Raji (cell line): Measurements from ENCODE around the gene PPP1R7.
A peak's percentile ranks its signal among the peaks of the same experiment; 100 is the strongest.

Experiments used
- POLR2A ChIP-seq: IDR thresholded peaks from 2 replicates; pipeline ENCODE4 v1.6.1; 2011; ENCODE audit warnings: low read depth, low read length, control low read depth; ENCODE audit not compliant: insufficient read depth

Gene PPP1R7

GRCh38 chr2:241146286-241146685 is 4.0 kb upstream of the PPP1R7 start:
- no peak for TF ChIP-seq POLR2A

- TF ChIP-seq POLR2A: no peak
Measured at GRCh38 chr2:241147336-241147735, 2.9 kb upstream of the PPP1R7 start.

GRCh38 chr2:241148239-241148638 is 2.0 kb upstream of the PPP1R7 start:
- TF ChIP-seq POLR2A: no peak

- TF ChIP-seq POLR2A: peak; percentile 56
Measured at GRCh38 chr2:241148891-241149674, 1.2 kb upstream of the PPP1R7 start, which contains the start of gene PASK. TSS of gene PASK (minus strand) at chr2:241149472. CDS start at chr2:241143032, 6,440 bp downstream.

GRCh38 chr2:241149675-241149924 is 667 bp upstream of the PPP1R7 start:
- no peak; the same call in 1 of the 2 replicates for TF ChIP-seq POLR2A

GRCh38 chr2:241150660-241151530 is 628 bp downstream of the PPP1R7 start:
- no peak for TF ChIP-seq POLR2A

GRCh38 chr2:241151934-241152660 is 1.8 kb downstream of the PPP1R7 start:
- no peak for TF ChIP-seq POLR2A

GRCh38 chr2:241153616-241154015 is 3.3 kb downstream of the PPP1R7 start:
- no peak for TF ChIP-seq POLR2A

- no peak for TF ChIP-seq POLR2A
Measured at GRCh38 chr2:241154915-241155314, 4.6 kb downstream of the PPP1R7 start.

GRCh38 chr2:241155936-241156335 is 5.7 kb downstream of the PPP1R7 start:
- TF ChIP-seq POLR2A: no peak

GRCh38 chr2:241156971-241157441 is 6.7 kb downstream of the PPP1R7 start:
- TF ChIP-seq POLR2A: no peak

- TF ChIP-seq POLR2A: no peak
Measured at GRCh38 chr2:241157841-241158545, 7.7 kb downstream of the PPP1R7 start.

- no peak for TF ChIP-seq POLR2A
Measured at GRCh38 chr2:241158546-241158900, 8.3 kb downstream of the PPP1R7 start.

GRCh38 chr2:241159116-241159515 is 8.8 kb downstream of the PPP1R7 start:
- no peak for TF ChIP-seq POLR2A

- no peak for TF ChIP-seq POLR2A
Measured at GRCh38 chr2:241160318-241160717, 10.1 kb downstream of the PPP1R7 start.

GRCh38 chr2:241161646-241162281 is 11.5 kb downstream of the PPP1R7 start:
- TF ChIP-seq POLR2A: no peak
